B cell (primary cell): ENCODE data around the gene OSM. TPM values are rescaled to one million over a fixed set of nuclear protein-coding genes. Genes with fewer than 3 reads are reported as not detected.

Source experiments
- ATAC-seq: fragments of 200-7000 bp; cut with Tn5 transposase; one replicate; pipeline ENCODE4 v1.10.0; 2021; ENCODE audit warnings: low read depth, mild to moderate bottlenecking, moderate number of reproducible peaks, moderate library complexity
- CTCF ChIA-PET: fragments of 350-600 bp; sonication (Branson Sonifier 250); formaldehyde crosslinking; loops from one replicate; lab custom pipeline; 2021; ENCODE audit warnings: antibody characterized with exemption, inconsistent platforms; lab: Charles Lee
- POLR2A ChIA-PET: fragments of 350-600 bp; sonication (Branson Sonifier 250); formaldehyde crosslinking; loops from one replicate; lab custom pipeline; 2021; ENCODE audit warnings: antibody characterized with exemption; lab: Charles Lee
- DNase-seq: peaks from one replicate; pipeline ENCODE4 v3.0.0; 2013
- H2AFZ ChIP-seq: 2 replicates; pipeline ENCODE4 v1.6.1; 2012; ENCODE audit warnings: mild to moderate bottlenecking, low read depth, low read length; ENCODE audit not compliant: insufficient read depth, poor library complexity, severe bottlenecking
- H3K27ac ChIP-seq, 2 donors: 1 replicate in 1 of 2; 2 replicates in 1 of 2; pipeline ENCODE4 v1.5.1; 2012 to 2013; ENCODE audit warnings: low read length in 2 of 2, mild to moderate bottlenecking in 2 of 2, moderate library complexity in 1 of 2
- H3K27me3 ChIP-seq, 4 experiments: fragments of 200-600 bp in 1 of 4; sonication (generic) in 1 of 4; replicated peaks in 1 of 4; 1 replicate in 2 of 4; 2 replicates in 2 of 4; pipeline versions ENCODE4 v1.6.1 to v1.7.0; 2013 to 2016; ENCODE audit warnings: low read length in 3 of 4, mild to moderate bottlenecking in 2 of 4, mixed read lengths in 1 of 4, moderate library complexity in 1 of 4; ENCODE audit not compliant: insufficient read depth in 4 of 4, control insufficient read depth in 3 of 4; ENCODE audit errors: control extremely low read depth in 1 of 4
- H3K36me3 ChIP-seq, 2 experiments: replicated peaks in 1 of 2; 1 replicate in 1 of 2; 2 replicates in 1 of 2; pipeline versions ENCODE4 v1.6.1 to v1.7.1; 2013; ENCODE audit warnings: low read length in 1 of 2; ENCODE audit not compliant: insufficient read depth in 2 of 2, control insufficient read depth in 1 of 2; ENCODE audit errors: control extremely low read depth in 1 of 2, extremely low read depth in 1 of 2
- H3K4me1 ChIP-seq, 2 donors: fragments of 200-600 bp in 1 of 2; sonication (generic) in 1 of 2; 1 replicate in 1 of 2; 2 replicates in 1 of 2; pipeline versions ENCODE4 v1.5.1 to v1.6.1; 2013 to 2017; ENCODE audit warnings: low read length in 2 of 2; ENCODE audit not compliant: control insufficient read depth in 2 of 2, insufficient read depth in 2 of 2
- H3K4me2 ChIP-seq: replicated peaks from 2 replicates; pipeline ENCODE3; 2012; ENCODE audit warnings: mild to moderate bottlenecking, low read depth, low read length; ENCODE audit not compliant: poor library complexity, severe bottlenecking
- H3K4me3 ChIP-seq, 5 experiments: fragments of 200-600 bp in 1 of 5; sonication (generic) in 1 of 5; 1 replicate in 3 of 5; 2 replicates in 2 of 5; pipeline versions ENCODE4 v1.5.1 to v1.7.0; 2011 to 2016; ENCODE audit warnings: low read length in 4 of 5, mild to moderate bottlenecking in 4 of 5, low read depth in 2 of 5, control low read depth in 1 of 5, moderate library complexity in 1 of 5; ENCODE audit not compliant: insufficient read depth in 1 of 5; ENCODE audit errors: control extremely low read depth in 1 of 5, extremely low read depth in 1 of 5
- H3K79me2 ChIP-seq: fragments of 200-600 bp; sonication (generic); one replicate; pipeline ENCODE4 v1.6.0; 2016; ENCODE audit warnings: low read length; ENCODE audit not compliant: control insufficient read depth, insufficient read depth
- H3K9ac ChIP-seq: fragments of 200-600 bp; sonication (generic); 2 replicates; pipeline ENCODE4 v1.6.1; 2017; ENCODE audit warnings: mild to moderate bottlenecking, low read length, moderate library complexity
- H3K9me3 ChIP-seq, 3 donors: one replicate each; pipeline versions ENCODE4 v1.6.1 to v1.7.1; 2013; ENCODE audit warnings: low read length in 2 of 3; ENCODE audit not compliant: control insufficient read depth in 2 of 3, insufficient read depth in 1 of 3; ENCODE audit errors: control extremely low read depth in 1 of 3
- H4K20me1 ChIP-seq: 2 replicates; pipeline ENCODE4 v1.6.0; 2012; ENCODE audit warnings: mild to moderate bottlenecking, low read length; ENCODE audit not compliant: insufficient read depth, control insufficient read depth, poor library complexity, severe bottlenecking
- H3K27ac Mint-ChIP-seq: one replicate; pipeline ENCODE4 v1.8.0; 2021; ENCODE audit warnings: mixed read lengths
- H3K27me3 Mint-ChIP-seq: one replicate; pipeline ENCODE4 v1.8.0; 2021; ENCODE audit warnings: mixed read lengths
- H3K4me1 Mint-ChIP-seq: one replicate; pipeline ENCODE4 v1.8.0; 2021; ENCODE audit warnings: mixed read lengths
- H3K4me3 Mint-ChIP-seq: one replicate; pipeline ENCODE4 v1.8.0; 2021; ENCODE audit warnings: mixed read lengths
- H3K9me3 Mint-ChIP-seq: one replicate; pipeline ENCODE4 v1.8.0; 2022; ENCODE audit warnings: mixed read lengths; ENCODE audit not compliant: insufficient read depth
- CTCF ChIP-seq: fragments of 200-600 bp; IDR thresholded peaks from one replicate; pipeline ENCODE4 v1.8.0; 2022; ENCODE audit warnings: antibody characterized with exemption, mild to moderate bottlenecking
- EZH2 ChIP-seq: IDR thresholded peaks from 2 replicates; pipeline ENCODE4 v1.6.1; 2012; ENCODE audit warnings: borderline replicate concordance, low read depth, mild to moderate bottlenecking, moderate library complexity, low read length; ENCODE audit not compliant: insufficient read depth, poor library complexity, severe bottlenecking
- WGBS: methylation state at CpG from one replicate; pipeline ENCODE4 v1.1.5; 2013; ENCODE audit warnings: missing lambda C conversion rate; ENCODE audit not compliant: insufficient coverage; 5-methylcytosine and 5-hydroxymethylcytosine counted together
- intact Hi-C: fragments of 100-400 bp; cut with micrococcal nuclease; formaldehyde crosslinking; loops from one replicate; pipeline ENCODE4 v1.10.0; 2022
- polyA plus RNA-seq: library from polyadenylated mRNA; depleted of rRNA; stranded (reverse); fragments of >200 nt; gene quantifications from 2 replicates; pipeline ENCODE4 v1.2.3, GENCODE V29; 2012
- total RNA-seq, 2 donors: library from RNA; stranded (reverse); fragments of 120-200 nt in 1 of 2; gene quantifications; 1 replicate in 1 of 2; 2 replicates in 1 of 2; pipeline versions ENCODE4 v1.2.3 to v1.2.4, GENCODE V29; 2013 to 2022

Gene OSM
- total and polyA plus RNA-seq, 2 donors (not counting 1 experiment from before 2014, with no cell fraction given), result 1.8 to 12.5 TPM

DNA sequence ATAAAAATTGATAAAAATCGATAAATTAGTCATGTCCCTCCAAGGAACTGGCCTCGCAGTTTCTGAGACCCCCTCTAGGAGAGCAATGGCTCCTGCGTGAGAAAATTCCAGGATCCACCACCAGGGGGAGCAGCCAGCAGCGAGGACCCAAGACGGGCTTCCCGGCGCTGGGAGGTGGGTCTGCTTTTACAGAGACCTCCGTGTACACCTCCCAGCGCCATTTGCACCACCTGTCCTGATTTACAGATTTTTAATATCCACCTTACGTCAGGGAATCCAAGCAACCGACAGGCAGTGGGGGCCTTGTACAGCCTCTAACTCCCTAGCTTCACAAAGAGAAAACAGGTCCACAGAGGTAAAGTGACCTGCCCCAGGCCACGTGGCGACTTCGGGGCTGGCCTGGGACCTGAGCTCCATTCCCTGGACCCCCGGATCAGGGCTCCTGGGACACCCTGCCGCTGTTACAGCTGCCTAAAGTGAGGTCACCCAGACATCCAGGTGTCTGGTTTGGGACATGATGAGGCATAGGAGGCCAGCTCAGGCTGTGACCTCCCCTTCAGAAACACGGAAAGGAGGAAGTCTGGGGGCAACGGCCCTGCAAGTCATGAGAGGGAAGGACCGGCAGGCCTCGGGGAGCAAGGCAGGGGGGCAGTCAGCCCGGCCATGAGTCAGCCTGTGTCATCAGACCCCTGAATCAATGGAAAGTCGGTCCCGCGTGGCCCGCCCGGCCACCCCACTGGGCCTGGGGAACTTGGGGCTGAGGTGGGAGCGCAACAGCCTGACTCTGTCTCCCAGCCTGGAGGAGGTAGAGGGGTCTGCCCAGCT, 3.5 kb downstream of the OSM start:
- TF ChIP-seq CTCF (peak; percentile 100), EZH2 (no peak)
- Histone ChIP-seq H3K9me3 (no peaks in the 10 kb centered on the region), H3K36me3 (no peaks in the 10 kb centered on the region), H2AFZ (peak overlapping the region; percentile 77), H4K20me1 (no peaks in the 10 kb centered on the region), H3K9ac (peak overlapping the region; percentile 42), H3K79me2 (peaks cover 14% of the 10 kb centered on the region), H3K4me1 (peaks cover 20 to 35% of the 10 kb centered on the region in 2 donors), H3K4me2 (peak overlapping the region; percentile 79), H3K4me3 (peak overlapping the region in 3 of 5 experiments; percentile 13 to 42 (median 27)), H3K27ac (no peak overlapping the region), H3K27me3 (no peaks in the 10 kb centered on the region)
- no peaks in the 10 kb centered on the region for H3K9me3 Mint-ChIP-seq
- 29% methylated on average over 26 of the region's 27 CpGs for WGBS
- POLR2A ChIA-PET, result interaction anchor here (0.7 kb wide), 1 partner anchor 124 kb away, joined by 4 read pairs; the partner anchor contains the start of gene RNF215
- peak; percentile 86 for DNase-seq
- H3K27me3 Mint-ChIP-seq, result no peaks in the 10 kb centered on the region
- peak overlapping the region; percentile 67 for H3K4me3 Mint-ChIP-seq
- no peak for ATAC-seq
- CTCF ChIA-PET, result interaction anchor here (0.5 to 2.1 kb wide), 19 partner anchors 14 to 747 kb away, joined by 3 to 10 read pairs (median 4); partner anchors contain the start of genes CCDC157, MTFP1, SEC14L2 and SF3A1
- H3K4me1 Mint-ChIP-seq, result peaks cover 31% of the 10 kb centered on the region
- peak overlapping the region; percentile 37 for H3K27ac Mint-ChIP-seq
- intact Hi-C loops, result loop anchor here (1.0 to 2.0 kb wide), 4 partner anchors 24 to 222 kb away; partner anchors contain the start of gene RNF215

DNA sequence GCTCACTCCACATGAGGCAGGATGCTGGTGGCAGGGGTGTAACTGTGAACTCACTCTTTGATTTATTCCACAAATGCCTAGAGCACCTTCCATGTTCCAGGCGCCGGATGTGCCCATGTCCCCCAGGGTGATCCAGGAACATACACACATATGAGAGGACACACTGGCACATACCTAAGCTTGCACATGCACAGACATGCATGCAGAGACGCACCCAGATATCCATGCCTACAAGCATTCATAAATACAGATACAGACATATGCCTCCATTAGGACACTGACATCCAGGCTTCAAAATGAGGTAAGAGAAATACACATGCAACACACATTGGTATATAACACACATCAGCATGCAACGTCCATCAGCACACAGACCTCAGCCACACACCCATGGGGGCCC, 4.5 kb downstream of the OSM start:
- H3K79me2 ChIP-seq, result peaks cover 4% of the 10 kb centered on the region
- no peaks in the 10 kb centered on the region for H4K20me1 ChIP-seq
- no peaks in the 10 kb centered on the region for H3K27me3 ChIP-seq
- peaks cover 11 to 25% of the 10 kb centered on the region in 2 donors for H3K4me1 ChIP-seq
- TF ChIP-seq CTCF, result no peak
- TF ChIP-seq EZH2, result no peak
- no peak overlapping the region for H3K4me3 Mint-ChIP-seq
- 93% methylated on average over 4 of the region's 4 CpGs for WGBS
- DNase-seq (no peak), ATAC-seq (no peak)
- no peak overlapping the region for H3K27ac ChIP-seq
- H2AFZ ChIP-seq, result no peak overlapping the region
- H3K4me3 ChIP-seq, result no peak overlapping the region
- ChIA-PET POLR2A (no interaction called here), CTCF (interaction anchor here (2.1 kb wide), 1 partner anchor 18 kb away, joined by 10 read pairs; no protein-coding TSS in a partner anchor)
- no peak overlapping the region for H3K9ac ChIP-seq
- intact Hi-C loops, result loop anchor here (2.0 kb wide), 1 partner anchor 223 kb away; no protein-coding TSS in a partner anchor
- no peak overlapping the region for H3K4me2 ChIP-seq
- H3K9me3 ChIP-seq, result no peaks in the 10 kb centered on the region
- H3K9me3 Mint-ChIP-seq, result no peaks in the 10 kb centered on the region
- H3K4me1 Mint-ChIP-seq, result peaks cover 23% of the 10 kb centered on the region
- peaks cover under 1% of the 10 kb centered on the region for H3K27me3 Mint-ChIP-seq
- H3K27ac Mint-ChIP-seq, result no peak overlapping the region
- no peaks in the 10 kb centered on the region for H3K36me3 ChIP-seq
